Muscle of leg (tissue), 11 donors: Measurements from ENCODE around the gene TAF13. TPM values are rescaled to one million over a fixed set of nuclear protein-coding genes. Genes with fewer than 3 reads are reported as not detected.
"Not testable (repeated sequence)": the region's sequence is repeated elsewhere in the genome, so short reads cannot be mapped to it uniquely, and the experiment has no call there.

Source experiments
- DNase-seq: peaks from one replicate; pipeline ENCODE4 v3.0.0; 2013
- H3K27ac ChIP-seq: one replicate; pipeline ENCODE4 v1.5.1; 2013; ENCODE audit warnings: mild to moderate bottlenecking, low read length, control low read depth
- H3K27me3 ChIP-seq: one replicate; pipeline ENCODE4 v1.6.1; 2013; ENCODE audit warnings: low read length; ENCODE audit not compliant: control insufficient read depth, insufficient read depth
- H3K36me3 ChIP-seq: one replicate; pipeline ENCODE4 v1.6.1; 2013; ENCODE audit warnings: low read length; ENCODE audit not compliant: control insufficient read depth, insufficient read depth
- H3K4me1 ChIP-seq: one replicate; pipeline ENCODE4 v1.6.1; 2013; ENCODE audit warnings: low read length; ENCODE audit not compliant: control insufficient read depth, insufficient read depth
- H3K4me3 ChIP-seq: one replicate; pipeline ENCODE4 v1.5.1; 2013; ENCODE audit warnings: low read length, control low read depth
- H3K9me3 ChIP-seq: replicated peaks from 2 replicates; pipeline ENCODE4 v1.6.1; 2013; ENCODE audit warnings: low read depth, low read length; ENCODE audit not compliant: control insufficient read depth
- WGBS: methylation state at CpG from one replicate; pipeline ENCODE4 v1.1.5; 2013; ENCODE audit warnings: missing lambda C conversion rate; ENCODE audit not compliant: insufficient coverage; 5-methylcytosine and 5-hydroxymethylcytosine counted together
- polyA plus RNA-seq, 8 donors: library from polyadenylated mRNA; unstranded; fragments of 120-200 nt; gene quantifications; one replicate each; pipeline versions ENCODE4 v1.2.1 to v1.2.3, GENCODE V29; 2013; ENCODE audit warnings: inconsistent platforms in 1 of 8, low replicate concordance in 1 of 8; ENCODE audit not compliant: insufficient read length in 8 of 8, insufficient read depth in 1 of 8
- total RNA-seq: library from RNA; stranded (reverse); fragments of 120-200 nt; gene quantifications from one replicate; pipeline ENCODE4 v1.2.4, GENCODE V29; 2013

The TAF13 gene
- total and polyA plus RNA-seq, 9 donors: 17.7 to 54.4 (median 43.3) TPM

DNA sequence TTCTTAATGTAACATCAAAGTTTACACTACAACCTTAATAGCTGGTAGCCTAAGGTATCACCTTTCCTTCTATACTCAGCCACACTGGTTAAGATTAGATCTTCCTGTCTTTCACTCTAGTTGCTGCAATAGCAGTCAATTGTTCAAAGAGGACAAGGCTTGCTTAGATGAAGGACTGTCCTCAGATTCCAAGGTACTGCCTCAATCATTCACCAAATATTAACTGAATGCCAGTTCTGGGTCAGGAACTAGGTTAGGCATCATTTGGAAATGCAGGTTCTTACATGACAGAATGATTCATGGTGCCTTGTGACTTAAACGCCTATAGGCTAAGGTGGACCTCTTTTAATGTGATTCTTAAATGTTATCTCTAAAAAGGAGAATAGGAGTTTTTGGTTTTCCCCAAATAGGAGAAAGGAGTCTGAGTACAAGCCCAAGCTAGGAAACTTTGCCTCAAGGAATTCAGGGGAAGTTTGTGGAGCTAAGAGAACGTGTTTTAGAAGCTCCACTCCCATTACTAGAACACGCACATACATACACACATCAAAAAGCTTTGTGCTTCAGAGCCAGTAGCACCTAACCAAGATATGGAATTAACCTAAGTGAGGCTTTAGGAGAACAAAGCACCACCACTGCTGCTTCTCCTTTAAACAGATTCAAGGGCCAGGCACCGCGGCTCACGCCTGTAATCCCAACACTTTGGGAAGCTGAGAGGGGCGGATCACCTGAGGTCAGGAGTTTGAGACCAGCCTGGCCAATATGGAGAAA, 25.4 kb downstream of the TAF13 start:
- Histone ChIP-seq H3K27me3 (no peaks in the 10 kb centered on the region), H3K36me3 (no peaks in the 10 kb centered on the region), H3K9me3 (no peaks in the 10 kb centered on the region), H3K4me3 (no peak overlapping the region), H3K4me1 (no peaks in the 10 kb centered on the region), H3K27ac (no peak overlapping the region)
- 72% methylated on average over 3 of the region's 7 CpGs for WGBS
- no peak for DNase-seq

DNA sequence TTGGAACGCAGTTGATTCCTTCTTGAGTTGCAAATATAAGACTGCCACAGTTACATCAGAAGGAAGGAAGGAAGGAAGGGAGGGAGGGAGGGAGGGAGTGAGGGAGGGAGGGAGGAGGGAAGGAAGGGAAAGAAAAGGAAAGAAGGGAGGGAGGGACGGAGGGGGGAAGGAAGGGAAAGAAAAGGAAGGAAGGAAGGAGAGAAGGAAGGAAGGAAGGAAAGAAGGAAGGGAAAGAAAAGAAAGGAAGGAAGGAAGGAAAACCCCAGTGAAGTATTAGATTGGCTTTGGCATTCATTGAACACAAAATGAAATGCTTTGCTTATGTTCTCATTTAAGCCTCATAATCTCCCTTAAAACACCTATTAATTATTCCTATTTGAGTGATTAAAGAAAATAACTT, 27.5 kb downstream of the TAF13 start:
- Histone ChIP-seq H3K27me3 (no peaks in the 10 kb centered on the region), H3K36me3 (no peaks in the 10 kb centered on the region), H3K9me3 (no peaks in the 10 kb centered on the region), H3K4me3 (no peak overlapping the region), H3K27ac (no peak overlapping the region), H3K4me1 (no peaks in the 10 kb centered on the region)
- 25% methylated on average over 1 of the region's 2 CpGs for WGBS
- DNase-seq: no peak

DNA sequence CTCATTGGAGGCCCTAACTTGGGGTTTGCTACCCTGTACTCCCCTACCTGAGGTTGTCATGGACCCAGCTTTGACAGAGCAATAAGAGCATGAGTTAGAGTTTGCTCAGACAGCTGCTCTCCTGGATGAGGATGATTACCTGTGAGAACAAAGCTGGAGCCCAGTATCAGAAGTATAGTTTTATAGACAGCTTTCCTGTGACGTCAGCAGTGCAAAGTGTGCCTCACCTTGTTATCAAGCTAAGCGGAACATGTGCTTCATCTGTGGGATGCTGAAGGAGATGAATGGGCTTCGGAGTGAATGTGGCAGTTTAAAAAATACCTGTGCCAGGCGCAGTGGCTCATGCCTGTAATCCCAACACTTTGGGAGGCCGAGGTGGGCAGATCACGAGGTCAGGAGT, 28.5 kb downstream of the TAF13 start:
- no peaks in the 10 kb centered on the region for H3K9me3 ChIP-seq
- H3K27ac ChIP-seq: no peak overlapping the region
- 84% methylated on average over 6 of the region's 6 CpGs for WGBS
- no peaks in the 10 kb centered on the region for H3K36me3 ChIP-seq
- DNase-seq: no peak
- no peak overlapping the region for H3K4me3 ChIP-seq
- no peaks in the 10 kb centered on the region for H3K4me1 ChIP-seq
- no peaks in the 10 kb centered on the region for H3K27me3 ChIP-seq

DNA sequence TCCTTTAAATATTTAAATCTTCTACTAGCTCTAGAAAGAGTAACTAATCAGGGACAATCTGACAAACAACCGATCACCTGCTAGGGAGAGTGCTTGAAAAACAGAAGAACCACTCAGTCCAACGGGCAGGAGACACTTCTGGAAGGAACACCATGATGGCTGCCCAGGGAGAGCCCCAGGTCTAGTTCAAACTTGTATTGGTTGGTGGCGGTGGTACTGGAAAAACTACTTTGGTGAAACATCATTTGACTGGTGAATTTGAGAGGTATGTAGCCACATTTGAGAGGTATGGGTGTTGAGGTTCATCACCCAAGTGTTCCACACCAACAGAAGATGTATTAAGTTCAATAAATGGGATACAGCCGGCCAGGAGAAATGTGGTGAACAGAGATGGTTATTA, 29.1 kb downstream of the TAF13 start:
- no peak for DNase-seq
- Histone ChIP-seq H3K9me3 (no peaks in the 10 kb centered on the region), H3K36me3 (no peaks in the 10 kb centered on the region), H3K27me3 (no peaks in the 10 kb centered on the region), H3K4me1 (no peaks in the 10 kb centered on the region), H3K27ac (no peak overlapping the region), H3K4me3 (no peak overlapping the region)
- WGBS: 83% methylated on average over 4 of the region's 4 CpGs

DNA sequence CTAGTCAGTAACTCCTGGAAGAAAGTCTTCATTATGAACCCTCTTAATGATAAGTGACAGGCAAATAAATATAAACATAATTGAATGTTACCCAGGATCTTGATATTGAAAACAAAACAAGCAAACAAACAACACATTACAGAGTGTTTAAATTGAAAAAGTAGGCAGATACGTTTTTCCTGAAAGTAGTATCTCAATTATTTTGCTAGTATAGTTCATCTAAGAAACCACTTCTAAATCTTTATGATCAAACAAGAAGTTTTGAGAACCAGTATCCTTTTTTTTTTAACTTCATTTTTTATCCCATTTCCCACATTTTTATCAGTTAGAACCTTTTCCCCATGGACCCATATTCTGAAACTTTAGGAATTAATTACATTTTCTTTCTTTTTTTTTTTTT, 30.2 kb downstream of the TAF13 start:
- DNase-seq: no peak

DNA sequence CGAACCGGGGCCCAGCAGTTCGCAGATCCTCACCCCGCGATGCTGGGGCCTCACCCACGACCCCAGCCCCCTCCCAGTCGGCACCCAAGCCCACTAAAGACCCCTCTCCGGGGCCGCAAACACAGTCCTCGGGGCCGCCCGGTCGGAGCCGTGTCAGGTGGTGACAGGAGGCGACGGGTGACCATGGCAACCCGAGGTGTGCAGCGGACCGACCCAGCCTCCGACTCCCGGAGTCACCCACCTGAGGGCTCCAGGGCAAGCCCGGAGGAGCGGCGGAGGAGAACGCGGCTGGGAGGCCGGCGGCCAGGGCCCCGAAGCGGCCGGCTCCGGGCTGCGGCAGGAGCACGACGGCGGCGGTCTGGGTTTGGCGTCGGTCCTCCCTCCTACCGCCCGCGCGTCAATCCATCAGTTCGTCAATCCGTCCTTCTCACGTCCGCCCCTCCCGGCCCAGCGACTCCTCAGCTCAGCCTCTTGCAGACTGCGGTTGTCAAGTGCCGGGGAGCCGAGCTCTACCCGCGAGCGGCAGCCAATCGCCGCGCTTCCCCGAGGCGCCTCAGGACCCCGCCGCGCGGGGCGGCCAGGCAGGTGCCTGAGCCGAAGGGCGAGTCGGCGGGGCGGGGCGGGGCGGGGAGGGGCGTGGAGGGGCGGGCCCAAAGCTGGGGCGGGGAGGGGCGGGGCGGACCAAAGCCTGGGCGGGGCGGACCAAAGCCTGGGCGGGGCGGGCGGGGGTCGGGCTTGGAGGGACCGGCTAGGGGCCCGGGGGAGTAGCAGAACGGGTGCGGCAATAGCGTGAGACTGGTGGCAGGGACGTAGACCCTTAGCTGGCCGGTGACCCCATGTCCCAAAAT, 34.0 kb downstream of the TAF13 start, which contains the start of gene WDR47:
TSS of gene WDR47 (minus strand) at position 482 of the 848 bp plus-strand sequence. CDS start 18,590 bp downstream, outside the sequence.
- H3K4me1 ChIP-seq: no peaks in the 10 kb centered on the region
- H3K36me3 ChIP-seq: no peaks in the 10 kb centered on the region
- DNase-seq: peak; percentile 97
- WGBS: under 1% methylated on average over 59 of the region's 90 CpGs
- peak within 1 kb of the TSS; percentile 69 for H3K27ac ChIP-seq
- peak within 1 kb of the TSS; percentile 77 for H3K4me3 ChIP-seq
- H3K9me3 ChIP-seq: no peaks in the 10 kb centered on the region
- H3K27me3 ChIP-seq: no peaks in the 10 kb centered on the region

More for the DNA sequence above, 30.2 kb downstream of the TAF13 start:
- no peak overlapping the region for H3K27ac ChIP-seq
- no peaks in the 10 kb centered on the region for H3K36me3 ChIP-seq
- H3K4me1 ChIP-seq: no peaks in the 10 kb centered on the region
- no peaks in the 10 kb centered on the region for H3K9me3 ChIP-seq
- H3K27me3 ChIP-seq: no peaks in the 10 kb centered on the region
- no CpG with 5 or more reads among the region's 1 CpG for whole genome bisulfite sequencing
- H3K4me3 ChIP-seq: no peak overlapping the region

DNA sequence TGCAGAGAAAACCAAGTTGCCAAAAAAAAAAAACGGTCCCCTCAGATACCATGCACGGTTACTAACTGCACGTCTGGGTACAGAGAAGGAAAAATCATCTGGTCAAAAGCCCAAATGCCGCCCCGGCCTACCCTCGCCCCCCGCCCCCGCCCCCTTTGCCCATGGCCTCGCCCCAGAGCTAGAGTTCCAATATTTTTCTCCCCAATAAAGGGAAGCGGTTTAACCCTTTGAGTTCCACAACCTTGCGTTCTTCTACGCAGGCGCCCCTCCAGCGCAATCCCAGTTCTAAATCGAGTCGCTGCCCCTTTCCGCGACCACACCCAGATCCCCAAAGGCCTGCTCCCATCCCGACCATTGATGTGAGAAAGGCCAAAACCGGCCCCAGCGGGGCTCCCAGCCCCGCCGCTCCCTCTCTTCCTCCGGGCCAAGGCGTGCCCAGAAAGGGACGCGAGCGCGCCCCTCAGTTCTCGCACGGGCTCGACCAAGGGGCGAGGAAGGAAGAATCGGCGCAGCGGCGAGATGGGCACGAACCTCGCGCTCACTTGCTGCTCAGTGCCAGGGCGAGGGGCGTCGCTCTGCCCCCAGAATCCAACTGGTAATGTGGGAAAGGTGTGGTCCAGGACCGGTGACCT, 34.7 kb downstream of the TAF13 start:
- 0% methylated on average over 38 of the region's 44 CpGs for WGBS
- H3K9me3 ChIP-seq: no peaks in the 10 kb centered on the region
- H3K27me3 ChIP-seq: no peaks in the 10 kb centered on the region
- H3K4me3 ChIP-seq: peak overlapping the region; percentile 77
- DNase-seq: peak; percentile 46
- H3K36me3 ChIP-seq: no peaks in the 10 kb centered on the region
- H3K4me1 ChIP-seq: no peaks in the 10 kb centered on the region
- H3K27ac ChIP-seq: peak overlapping the region; percentile 69

DNA sequence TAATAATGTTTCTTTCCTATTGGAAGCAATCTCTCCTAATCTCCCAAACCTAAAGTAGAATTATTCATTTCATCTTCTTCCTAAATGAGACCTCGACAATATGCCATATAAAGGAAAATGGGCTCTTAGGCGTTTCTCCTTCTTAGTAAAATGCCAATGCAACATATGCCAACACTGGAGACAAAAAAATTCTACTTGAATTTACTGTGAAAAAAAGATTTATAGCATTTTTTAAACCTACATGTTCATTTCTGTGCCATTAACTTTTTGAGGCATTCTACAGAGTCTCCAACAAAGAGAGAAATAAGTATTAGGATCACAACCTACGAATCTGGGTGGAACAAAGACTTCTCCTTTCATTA, 35.2 kb downstream of the TAF13 start:
- no peak overlapping the region for H3K27ac ChIP-seq
- no peaks in the 10 kb centered on the region for H3K27me3 ChIP-seq
- H3K4me3 ChIP-seq: peak overlapping the region; percentile 77
- no CpG with 5 or more reads among the region's 3 CpGs for WGBS
- H3K9me3 ChIP-seq: no peaks in the 10 kb centered on the region
- peak; percentile 33 for DNase-seq
- no peaks in the 10 kb centered on the region for H3K4me1 ChIP-seq
- H3K36me3 ChIP-seq: no peaks in the 10 kb centered on the region

DNA sequence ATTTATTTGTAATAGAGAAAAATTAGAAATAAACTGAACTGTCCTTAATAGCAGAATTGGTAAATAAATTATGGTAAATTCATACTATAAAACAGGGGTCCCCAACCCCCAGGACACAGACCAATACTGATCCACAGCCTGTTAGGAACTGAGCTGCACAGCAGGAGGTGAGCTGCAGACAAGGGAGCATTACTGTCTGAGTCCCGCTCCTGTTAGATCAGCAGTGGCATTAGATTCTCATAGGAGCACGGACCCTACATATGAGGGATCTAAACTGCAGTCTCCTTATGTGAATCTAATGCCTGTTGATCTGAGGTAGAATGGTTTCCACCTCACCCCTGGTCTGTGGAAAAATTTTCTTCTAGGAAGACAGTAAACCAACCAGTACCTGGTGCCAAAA, 41.4 kb downstream of the TAF13 start:
- Histone ChIP-seq H3K4me3 (no peak overlapping the region), H3K9me3 (no peaks in the 10 kb centered on the region), H3K4me1 (no peaks in the 10 kb centered on the region), H3K27ac (no peak overlapping the region), H3K36me3 (no peaks in the 10 kb centered on the region), H3K27me3 (no peaks in the 10 kb centered on the region)
- WGBS: 86% methylated on average over 1 of the region's 2 CpGs
- DNase-seq: no peak

DNA sequence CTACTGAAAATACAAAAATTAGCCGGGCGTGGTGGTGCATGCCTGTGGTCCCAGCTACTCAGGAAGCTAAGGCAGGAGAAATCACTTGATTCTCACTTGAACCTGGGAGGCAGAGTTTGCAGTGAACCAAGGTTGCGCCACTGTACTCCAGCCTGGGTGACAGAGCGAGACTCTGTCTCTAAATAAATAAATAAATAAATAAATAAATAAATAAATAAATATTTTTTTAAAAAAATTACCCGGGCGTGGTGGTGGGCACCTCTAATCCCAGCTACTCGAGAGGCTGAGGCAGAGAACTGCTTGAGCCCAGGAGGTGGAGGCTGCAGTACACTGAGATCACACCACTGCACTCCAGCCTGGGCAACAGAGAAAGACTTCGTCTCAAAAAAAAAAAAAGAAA, 46.3 kb downstream of the TAF13 start:
- H3K4me1 ChIP-seq, H3K36me3 ChIP-seq, H3K4me3 ChIP-seq, H3K9me3 ChIP-seq, H3K27ac ChIP-seq, H3K27me3 ChIP-seq, DNase-seq: not testable (repeated sequence)
- no CpG with 5 or more reads among the region's 8 CpGs for WGBS
